K562 (cell line): ENCODE data around the gene GNG7. TPM values are rescaled to one million over a fixed set of nuclear protein-coding genes. Genes with fewer than 3 reads are reported as not detected.
A peak's percentile ranks its signal among the peaks of the same experiment; 100 is the strongest.

Experiments
- CBFB ChIP-seq: sonication (generic); formaldehyde crosslinking; IDR thresholded peaks from 2 replicates; pipeline ENCODE4 v1.4.0; 2020; ENCODE audit warnings: mild to moderate bottlenecking, missing genetic modification reagents
- CHD4 ChIP-seq: fragments of 200-600 bp; sonication (generic); IDR thresholded peaks from 3 replicates; pipeline ENCODE4 v1.6.1; 2012; ENCODE audit warnings: low read depth, mild to moderate bottlenecking, mixed read lengths, low read length, inconsistent platforms; ENCODE audit not compliant: insufficient read depth, insufficient replicate concordance, poor library complexity, severe bottlenecking
- ELF2 ChIP-seq: fragments of 250-450 bp; sonication (Bioruptor Pico); IDR thresholded peaks from 2 replicates; pipeline ENCODE4 v1.5.0; 2021; ENCODE audit warnings: mild to moderate bottlenecking
- FOXP1 ChIP-seq: sonication (generic); formaldehyde crosslinking; IDR thresholded peaks from 2 replicates; pipeline ENCODE4 v1.8.0; 2022; ENCODE audit warnings: mild to moderate bottlenecking, missing genetic modification reagents
- HMG20B ChIP-seq: fragments of 250-450 bp; sonication (Bioruptor Pico); IDR thresholded peaks from 2 replicates; pipeline ENCODE4 v1.5.0; 2021; ENCODE audit warnings: mild to moderate bottlenecking
- JUN ChIP-seq, 2 experiments: sonication (generic) in 1 of 2; formaldehyde crosslinking in 1 of 2; IDR thresholded peaks; 2 replicates each; pipeline versions ENCODE4 v1.6.1 to v1.8.0; 2012 to 2022; ENCODE audit warnings: borderline replicate concordance in 2 of 2, mild to moderate bottlenecking in 2 of 2, improper control_type of control experiment in 1 of 2, low read depth in 1 of 2, low read length in 1 of 2, missing genetic modification reagents in 1 of 2
- MCM7 ChIP-seq, 2 experiments: fragments of 450-650 bp; IDR thresholded peaks; 2 replicates each; pipeline ENCODE4 v1.6.1; 2016 to 2018
- MLX ChIP-seq, 2 experiments: fragments of 450-650 bp in 1 of 2; sonication (generic) in 1 of 2; formaldehyde crosslinking; conservative IDR thresholded peaks; 2 replicates each; pipeline versions ENCODE4 v1.4.0 to v1.8.1; 2020 to 2022; ENCODE audit warnings: mild to moderate bottlenecking in 1 of 2, missing genetic modification reagents in 1 of 2
- NR3C1 ChIP-seq: sonication (generic); formaldehyde crosslinking; IDR thresholded peaks from 2 replicates; pipeline ENCODE4 v1.8.1; 2022; ENCODE audit warnings: missing genetic modification reagents
- NRF1 ChIP-seq, 2 experiments: fragments of 450-650 bp; IDR thresholded peaks in 1 of 2; conservative IDR thresholded peaks in 1 of 2; 2 replicates each; pipeline ENCODE4 v1.6.1; 2014; ENCODE audit warnings: mild to moderate bottlenecking in 2 of 2
- RBM39 ChIP-seq: fragments of 200-400 bp; formaldehyde crosslinking; optimal IDR thresholded peaks from 2 replicates; pipeline ENCODE3; 2018; ENCODE audit warnings: low read depth, low read length
- RCOR1 ChIP-seq, 2 experiments: IDR thresholded peaks; 2 replicates each; pipeline ENCODE4 v1.6.1; 2012; ENCODE audit warnings: low read depth in 2 of 2, low read length in 2 of 2, borderline replicate concordance in 1 of 2, improper control_type of control experiment in 1 of 2
- SLC30A9 ChIP-seq: fragments of 250-450 bp; sonication (Bioruptor Pico); IDR thresholded peaks from 2 replicates; pipeline ENCODE4 v1.8.0; 2022; ENCODE audit warnings: mild to moderate bottlenecking, moderate library complexity
- SOX6 ChIP-seq: fragments of 450-650 bp; IDR thresholded peaks from 2 replicates; pipeline ENCODE4 v1.6.1; 2014; ENCODE audit warnings: mild to moderate bottlenecking
- SP1 ChIP-seq: sonication (generic); formaldehyde crosslinking; IDR thresholded peaks from 2 replicates; pipeline ENCODE4 v1.8.1; 2022; ENCODE audit warnings: mild to moderate bottlenecking, missing genetic modification reagents
- SRSF9 ChIP-seq: fragments of 200-400 bp; formaldehyde crosslinking; IDR thresholded peaks from 2 replicates; pipeline ENCODE4 v1.6.1; 2017; ENCODE audit warnings: low read depth, low read length, borderline replicate concordance
- STAT5A ChIP-seq: IDR thresholded peaks from 2 replicates; pipeline ENCODE4 v1.6.1; 2012; ENCODE audit warnings: low read length, inconsistent platforms, borderline replicate concordance
- TFAM ChIP-seq: fragments of 250-450 bp; sonication (Bioruptor Pico); conservative IDR thresholded peaks from 2 replicates; pipeline ENCODE4 v1.5.0; 2021; ENCODE audit warnings: mild to moderate bottlenecking, moderate library complexity
- ZNF3 ChIP-seq: fragments of 250-450 bp; sonication (Bioruptor Pico); IDR thresholded peaks from 2 replicates; pipeline ENCODE4 v1.5.0; 2021; ENCODE audit warnings: mild to moderate bottlenecking, moderate library complexity
- ZNF354B ChIP-seq: fragments of 250-450 bp; sonication (Bioruptor Pico); IDR thresholded peaks from 2 replicates; pipeline ENCODE4 v1.4.0; 2020
- ZNF57 ChIP-seq: fragments of 450-650 bp; formaldehyde crosslinking; IDR thresholded peaks from 2 replicates; pipeline ENCODE4 v1.4.0; 2020; ENCODE audit warnings: mild to moderate bottlenecking, moderate library complexity
- ZNF785 ChIP-seq: fragments of 250-450 bp; sonication (Bioruptor Pico); IDR thresholded peaks from 2 replicates; pipeline ENCODE4 v1.4.0; 2020; ENCODE audit warnings: mild to moderate bottlenecking
- polyA plus RNA-seq, 8 experiments: library from polyadenylated mRNA; depleted of rRNA in 4 of 8; stranded (reverse) in 5 of 8; unstranded in 3 of 8; fragments of >200 nt; fragmentation: Nextera tagmentation in 2 of 8; fragmentation: Illumina TruSeq in 1 of 8; extraction: Ambion mirVana in 2 of 8; extraction: Trizol in 1 of 8; gene quantifications; 2 replicates each; pipeline versions ENCODE4 v1.2.1 to v1.2.3, GENCODE V29; 2011 to 2014; ENCODE audit warnings: inconsistent platforms in 1 of 8, missing spikeins in 1 of 8
- total RNA-seq, 7 experiments: library from RNA; depleted of rRNA in 6 of 7; stranded (reverse); fragments of >200 nt in 6 of 7; fragmentation: Illumina TruSeq in 2 of 7; extraction: Trizol in 2 of 7; gene quantifications; 2 replicates each; pipeline versions ENCODE4 v1.2.1 to v1.2.3, GENCODE V29; 2011 to 2021; ENCODE audit warnings: low replicate concordance in 1 of 7
- TF ChIP-seq, protein P1 (sequence below): fragments of 250-450 bp; sonication (Bioruptor Pico); IDR thresholded peaks from 2 replicates; pipeline ENCODE4 v1.6.1; 2021; ENCODE audit warnings: mild to moderate bottlenecking
- TF ChIP-seq, protein P2 (sequence below): fragments of 200-800 bp; sonication (Bioruptor generic); IDR thresholded peaks from 2 replicates; pipeline ENCODE4 v1.6.1; 2017; ENCODE audit warnings: missing genetic modification characterization, missing compliant biosample characterization
- TF ChIP-seq, protein P3 (sequence below), 3 experiments: IDR thresholded peaks in 2 of 3; conservative IDR thresholded peaks in 1 of 3; 2 replicates each; pipeline ENCODE4 v1.5.1; 2011 to 2012; ENCODE audit warnings: low read length in 3 of 3, mild to moderate bottlenecking in 3 of 3, control low read depth in 2 of 3, improper control_type of control experiment in 1 of 3, inconsistent platforms in 1 of 3, low read depth in 1 of 3, mixed read lengths in 1 of 3, moderate library complexity in 1 of 3; ENCODE audit not compliant: insufficient read depth in 2 of 3

Gene GNG7
- total and polyA plus RNA-seq, 9 of the 15 experiments (the other 6 are each of a cell fraction or from before 2014, with no cell fraction given) = 0.01 to 0.20 (median 0.06) TPM; not detected in 1

- TF ChIP-seq CHD4 (no peak), SOX6 (peak; percentile 10; the same call in 1 of the 2 replicates), ZNF354B (CRISPR knock-in tag) (no peak), TFAM (CRISPR knock-in tag) (no peak), SP1 (CRISPR knock-in tag) (peak; percentile 66), STAT5A (no peak), ZNF3 (no peak), MCM7 (IDR thresholded peaks at IDR 0.05) (no peak), JUN (IDR thresholded peaks at IDR 0.05; ENCODE audit: borderline replicate concordance, low read depth, low read length) (no peak), JUN (CRISPR knock-in tag; IDR thresholded peaks at IDR 0.05; ENCODE audit: borderline replicate concordance) (no peak), MLX (CRISPR knock-in tag; conservative IDR thresholded peaks at IDR 0.05) (0 out of 4 replicates have a peak, but pooled peaks of 1 of the 2 experiments have one; percentile 17), RCOR1 (IDR thresholded peaks at IDR 0.05; ENCODE audit: borderline replicate concordance in 1 of 2, low read depth in 2 of 2, low read length in 2 of 2) (0 out of 4 replicates have a peak, but pooled peaks of 1 of the 2 experiments have one; percentile 18), FOXP1 (CRISPR knock-in tag) (no peak), SLC30A9 (no peak), SRSF9 (no peak), ZNF785 (CRISPR knock-in tag) (no peak), ZNF57 (CRISPR knock-in tag) (no peak), NRF1 (conservative IDR thresholded peaks at IDR 0.05 in 1 of 2, IDR thresholded peaks at IDR 0.05 in 1 of 2) (no peak), NR3C1 (CRISPR knock-in tag) (no peak), ELF2 (CRISPR knock-in tag) (no peak), HMG20B (CRISPR knock-in tag) (no peak), RBM39 (no peak), CBFB (CRISPR knock-in tag) (no peak)
- TF ChIP-seq, protein P1, sequence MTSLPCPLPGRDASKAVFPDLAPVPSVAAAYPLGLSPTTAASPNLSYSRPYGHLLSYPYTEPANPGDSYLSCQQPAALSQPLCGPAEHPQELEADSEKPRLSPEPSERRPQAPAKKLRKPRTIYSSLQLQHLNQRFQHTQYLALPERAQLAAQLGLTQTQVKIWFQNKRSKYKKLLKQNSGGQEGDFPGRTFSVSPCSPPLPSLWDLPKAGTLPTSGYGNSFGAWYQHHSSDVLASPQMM = no peak
- TF ChIP-seq, protein P2, sequence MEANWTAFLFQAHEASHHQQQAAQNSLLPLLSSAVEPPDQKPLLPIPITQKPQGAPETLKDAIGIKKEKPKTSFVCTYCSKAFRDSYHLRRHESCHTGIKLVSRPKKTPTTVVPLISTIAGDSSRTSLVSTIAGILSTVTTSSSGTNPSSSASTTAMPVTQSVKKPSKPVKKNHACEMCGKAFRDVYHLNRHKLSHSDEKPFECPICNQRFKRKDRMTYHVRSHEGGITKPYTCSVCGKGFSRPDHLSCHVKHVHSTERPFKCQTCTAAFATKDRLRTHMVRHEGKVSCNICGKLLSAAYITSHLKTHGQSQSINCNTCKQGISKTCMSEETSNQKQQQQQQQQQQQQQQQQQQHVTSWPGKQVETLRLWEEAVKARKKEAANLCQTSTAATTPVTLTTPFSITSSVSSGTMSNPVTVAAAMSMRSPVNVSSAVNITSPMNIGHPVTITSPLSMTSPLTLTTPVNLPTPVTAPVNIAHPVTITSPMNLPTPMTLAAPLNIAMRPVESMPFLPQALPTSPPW (CRISPR knock-in tag) = peak; percentile 82
- TF ChIP-seq, protein P3, sequence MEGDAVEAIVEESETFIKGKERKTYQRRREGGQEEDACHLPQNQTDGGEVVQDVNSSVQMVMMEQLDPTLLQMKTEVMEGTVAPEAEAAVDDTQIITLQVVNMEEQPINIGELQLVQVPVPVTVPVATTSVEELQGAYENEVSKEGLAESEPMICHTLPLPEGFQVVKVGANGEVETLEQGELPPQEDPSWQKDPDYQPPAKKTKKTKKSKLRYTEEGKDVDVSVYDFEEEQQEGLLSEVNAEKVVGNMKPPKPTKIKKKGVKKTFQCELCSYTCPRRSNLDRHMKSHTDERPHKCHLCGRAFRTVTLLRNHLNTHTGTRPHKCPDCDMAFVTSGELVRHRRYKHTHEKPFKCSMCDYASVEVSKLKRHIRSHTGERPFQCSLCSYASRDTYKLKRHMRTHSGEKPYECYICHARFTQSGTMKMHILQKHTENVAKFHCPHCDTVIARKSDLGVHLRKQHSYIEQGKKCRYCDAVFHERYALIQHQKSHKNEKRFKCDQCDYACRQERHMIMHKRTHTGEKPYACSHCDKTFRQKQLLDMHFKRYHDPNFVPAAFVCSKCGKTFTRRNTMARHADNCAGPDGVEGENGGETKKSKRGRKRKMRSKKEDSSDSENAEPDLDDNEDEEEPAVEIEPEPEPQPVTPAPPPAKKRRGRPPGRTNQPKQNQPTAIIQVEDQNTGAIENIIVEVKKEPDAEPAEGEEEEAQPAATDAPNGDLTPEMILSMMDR (IDR thresholded peaks at IDR 0.05 in 2 of 3, conservative IDR thresholded peaks at IDR 0.05 in 1 of 3; ENCODE audit: insufficient read depth in 2 of 3, low read depth in 1 of 3, low read length in 3 of 3) = peak; percentile 86 to 89 (median 87)
Observed at GRCh38 chr19:2578901-2579677, 123.4 kb downstream of the GNG7 start (continued).
